Vagina (tissue), 2 donors: Measurements from ENCODE around the gene SHC1.

Experiments used
- CTCF ChIP-seq, 3 experiments: fragments of 450-650 bp in 2 of 3; fragments of 200-600 bp in 1 of 3; sonication (generic) in 1 of 3; IDR thresholded peaks; one replicate each; pipeline ENCODE4 v1.5.1; 2017 to 2019; ENCODE audit warnings: antibody characterized with exemption in 3 of 3, mild to moderate bottlenecking in 2 of 3, moderate library complexity in 2 of 3
- POLR2A ChIP-seq, 2 donors: fragments of 450-650 bp; IDR thresholded peaks; one replicate each; pipeline ENCODE4 v1.6.1; 2017; ENCODE audit warnings: antibody characterized with exemption in 2 of 2, mild to moderate bottlenecking in 2 of 2, moderate library complexity in 2 of 2

GRCh38 chr1:155004352-155005075 is 34.0 kb upstream of the SHC1 start:
- TF ChIP-seq CTCF (IDR thresholded peaks at IDR 0.05), result no peak
- no peak for TF ChIP-seq POLR2A (IDR thresholded peaks at IDR 0.05)
